Stimulated activated CD4-positive, alpha-beta T cell treated with anti-CD3 and anti-CD28 coated beads, Interleukin-4, amount 100 ng/mL, for 48 hours (primary cell): ENCODE measurements around the gene PFDN6.
"Not testable (repeated sequence)": the region's sequence is repeated elsewhere in the genome, so short reads cannot be mapped to it uniquely, and the experiment has no call there.

ENCODE experiments used
- DNase-seq, 2 donors: peaks; one replicate each; pipeline ENCODE4 v3.0.0-alpha.2; 2020; ENCODE audit warnings: low read depth in 2 of 2

Gene PFDN6

GRCh38 chr6:33273924-33274902, 15.2 kb upstream of the PFDN6 start:
- no peak for DNase-seq

DNA sequence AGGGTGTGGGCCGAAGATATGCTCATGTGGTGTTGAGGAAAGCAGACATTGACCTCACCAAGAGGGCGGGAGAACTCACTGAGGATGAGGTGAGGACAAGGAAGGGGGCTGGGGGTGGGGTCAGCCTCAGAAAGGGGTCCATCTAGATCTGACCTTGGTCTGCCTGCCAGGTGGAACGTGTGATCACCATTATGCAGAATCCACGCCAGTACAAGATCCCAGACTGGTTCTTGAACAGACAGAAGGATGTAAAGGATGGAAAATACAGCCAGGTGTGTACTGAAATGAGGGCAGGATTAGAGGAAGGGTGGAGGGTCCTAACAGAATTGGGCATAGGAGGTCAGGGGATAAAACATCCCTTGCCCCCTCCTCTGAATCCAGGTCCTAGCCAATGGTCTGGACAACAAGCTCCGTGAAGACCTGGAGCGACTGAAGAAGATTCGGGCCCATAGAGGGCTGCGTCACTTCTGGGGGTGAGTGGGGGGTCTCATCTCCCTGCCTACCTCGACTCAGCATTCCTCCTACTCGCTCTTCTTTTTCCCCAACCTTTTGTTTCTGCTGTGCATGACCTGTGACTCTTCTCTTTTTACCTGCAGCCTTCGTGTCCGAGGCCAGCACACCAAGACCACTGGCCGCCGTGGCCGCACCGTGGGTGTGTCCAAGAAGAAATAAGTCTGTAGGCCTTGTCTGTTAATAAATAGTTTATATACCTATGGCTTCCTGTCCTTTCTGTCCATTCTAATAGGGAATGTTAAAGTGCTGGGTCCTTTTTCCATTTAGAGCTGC, 13.4 kb upstream of the PFDN6 start:
- DNase-seq: not testable (repeated sequence)

- no peak for DNase-seq
Observed at GRCh38 chr6:33276581-33276863, 12.9 kb upstream of the PFDN6 start.

DNA sequence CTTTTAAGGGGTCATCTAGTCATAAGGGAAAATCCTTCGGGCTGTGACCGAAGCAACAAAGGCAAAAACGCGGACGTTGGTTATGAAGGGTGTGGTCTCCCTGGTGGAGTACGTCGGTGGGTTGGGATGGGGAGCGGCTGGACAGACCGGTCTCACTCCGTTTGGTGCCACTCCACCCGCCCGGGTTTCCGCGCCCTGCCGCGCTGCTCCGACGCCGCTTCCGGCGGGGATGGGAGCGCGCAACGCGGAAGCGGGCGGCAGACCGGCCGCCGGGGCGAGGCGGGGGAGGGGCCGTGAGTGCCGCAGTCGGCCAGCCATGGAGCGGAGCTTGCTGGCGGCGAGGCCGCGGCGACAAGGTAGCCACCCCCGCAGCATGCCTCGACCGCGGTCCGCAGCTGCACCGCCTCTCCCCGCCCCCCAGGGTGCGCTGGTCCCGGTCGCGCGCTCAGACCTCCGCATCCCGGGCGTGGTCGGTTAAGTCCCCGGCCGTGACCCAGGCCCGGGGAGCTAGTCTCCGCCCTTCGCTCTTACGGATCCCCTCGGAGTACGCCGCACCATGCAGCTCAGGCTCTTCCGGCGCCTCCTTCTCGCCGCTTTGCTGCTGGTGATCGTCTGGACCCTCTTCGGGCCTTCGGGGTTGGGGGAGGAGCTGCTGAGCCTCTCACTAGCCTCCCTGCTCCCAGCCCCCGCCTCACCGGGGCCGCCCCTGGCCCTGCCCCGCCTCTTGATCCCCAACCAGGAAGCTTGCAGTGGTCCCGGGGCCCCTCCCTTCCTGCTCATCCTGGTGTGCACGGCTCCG, 12.3 kb upstream of the PFDN6 start, which contains the start of gene B3GALT4:
TSS of gene B3GALT4 (plus strand) at position 260 of the 799 bp plus-strand sequence. CDS start at position 557, 297 bp downstream.
- DNase-seq: peak; percentile 66 to 78

DNA sequence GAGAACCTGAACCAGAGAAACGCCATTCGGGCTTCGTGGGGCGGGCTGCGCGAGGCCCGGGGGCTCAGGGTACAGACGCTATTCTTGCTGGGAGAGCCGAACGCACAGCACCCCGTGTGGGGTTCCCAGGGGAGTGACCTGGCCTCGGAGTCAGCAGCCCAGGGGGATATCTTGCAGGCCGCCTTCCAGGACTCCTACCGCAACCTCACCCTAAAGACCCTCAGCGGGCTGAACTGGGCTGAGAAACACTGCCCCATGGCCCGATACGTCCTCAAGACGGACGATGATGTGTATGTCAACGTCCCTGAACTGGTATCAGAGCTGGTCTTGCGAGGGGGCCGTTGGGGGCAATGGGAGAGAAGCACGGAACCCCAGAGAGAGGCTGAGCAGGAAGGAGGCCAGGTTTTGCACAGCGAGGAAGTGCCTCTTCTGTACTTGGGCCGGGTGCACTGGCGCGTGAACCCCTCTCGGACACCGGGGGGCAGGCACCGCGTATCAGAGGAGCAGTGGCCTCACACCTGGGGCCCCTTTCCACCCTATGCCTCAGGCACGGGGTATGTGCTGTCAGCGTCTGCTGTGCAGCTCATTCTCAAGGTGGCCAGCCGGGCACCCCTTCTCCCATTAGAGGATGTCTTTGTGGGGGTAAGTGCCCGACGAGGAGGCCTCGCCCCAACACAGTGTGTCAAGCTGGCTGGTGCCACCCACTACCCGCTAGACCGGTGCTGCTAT, 11.6 kb upstream of the PFDN6 start:
- no peak for DNase-seq

DNA sequence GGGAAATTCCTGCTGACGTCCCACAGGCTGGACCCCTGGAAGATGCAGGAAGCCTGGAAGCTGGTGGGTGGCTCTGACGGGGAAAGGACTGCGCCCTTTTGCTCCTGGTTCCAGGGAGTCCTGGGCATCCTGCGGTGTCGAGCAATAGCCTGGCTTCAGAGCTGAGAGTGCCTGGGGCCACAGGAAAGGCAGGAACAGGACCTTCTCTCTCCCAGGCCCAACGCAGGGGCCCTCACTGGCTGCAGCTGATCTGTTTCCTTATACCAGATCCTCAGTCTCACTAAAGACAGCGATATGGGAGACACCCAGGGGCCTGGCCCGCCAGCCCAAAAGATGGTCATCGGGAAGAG, 11.0 kb upstream of the PFDN6 start:
- no peak for DNase-seq

GRCh38 chr6:33278810-33279209, 10.6 kb upstream of the PFDN6 start:
- no peak for DNase-seq

DNA sequence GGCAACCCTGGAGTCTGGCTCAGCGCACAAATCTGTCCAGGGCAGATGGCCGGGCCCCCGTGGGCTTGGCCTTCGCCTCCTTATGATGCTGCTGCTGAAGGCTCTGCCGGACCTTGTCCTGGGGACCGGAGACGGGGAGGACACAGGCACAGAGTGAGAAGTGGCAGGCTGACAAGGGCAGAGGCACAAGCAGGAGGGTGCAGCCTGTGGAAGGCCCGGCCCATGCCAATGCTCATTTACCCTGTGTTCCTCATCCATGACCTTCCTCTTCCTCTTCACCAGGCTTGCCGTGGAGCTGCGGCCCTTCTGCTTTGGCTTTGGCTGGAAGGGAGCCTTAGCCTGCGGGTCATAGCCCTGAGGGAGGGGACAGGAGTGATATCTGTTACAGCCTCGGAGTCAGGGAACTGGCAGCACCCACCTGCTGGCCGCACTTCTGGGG, 10.1 kb upstream of the PFDN6 start:
- no peak for DNase-seq

DNA sequence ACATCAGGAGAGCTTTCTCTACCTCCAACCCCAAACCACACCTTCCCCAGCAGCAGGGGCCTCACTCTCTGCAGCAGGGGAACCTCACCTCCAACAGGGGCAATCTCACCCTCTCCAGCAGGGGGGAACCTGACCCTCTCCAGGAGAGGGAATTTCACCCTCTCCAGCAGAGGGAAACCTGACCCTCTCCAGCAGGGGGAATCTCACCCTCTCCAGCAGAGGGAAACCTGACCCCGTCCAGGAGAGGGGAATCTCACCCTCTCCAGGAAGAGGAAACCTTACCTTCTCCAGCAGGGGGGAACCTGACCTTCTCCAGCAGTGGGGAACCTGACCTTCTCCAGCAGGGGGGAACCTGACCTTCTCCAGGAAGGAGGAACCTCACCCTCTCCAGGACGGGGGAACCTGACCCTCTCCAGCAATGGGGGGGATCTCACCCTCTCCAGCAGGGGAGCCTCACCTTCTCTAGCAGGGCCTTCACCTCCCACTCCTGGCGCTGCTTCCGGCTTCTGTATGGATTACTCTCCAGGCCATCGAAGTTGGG, 9.4 kb upstream of the PFDN6 start:
- no peak for DNase-seq

DNA sequence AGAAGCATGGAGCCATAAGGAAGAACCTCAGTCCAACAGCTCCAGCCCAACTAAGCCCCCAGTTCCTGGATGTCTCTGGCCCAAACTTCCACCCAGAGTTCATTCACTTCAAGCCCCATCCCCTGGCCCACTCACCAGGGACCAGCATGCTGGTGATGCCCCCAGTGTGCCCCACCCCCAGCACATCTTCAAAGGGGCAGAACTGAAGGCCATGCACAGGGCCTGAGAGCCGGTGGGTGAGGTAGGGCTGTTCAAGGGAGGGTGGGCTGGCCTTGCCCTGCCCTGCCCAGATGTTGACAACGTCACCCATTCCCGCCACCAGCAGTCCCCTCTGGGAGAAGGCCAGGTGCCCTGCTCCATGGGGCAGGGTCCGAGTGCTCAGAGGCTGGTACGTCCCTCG, 8.9 kb upstream of the PFDN6 start:
- DNase-seq: no peak

DNA sequence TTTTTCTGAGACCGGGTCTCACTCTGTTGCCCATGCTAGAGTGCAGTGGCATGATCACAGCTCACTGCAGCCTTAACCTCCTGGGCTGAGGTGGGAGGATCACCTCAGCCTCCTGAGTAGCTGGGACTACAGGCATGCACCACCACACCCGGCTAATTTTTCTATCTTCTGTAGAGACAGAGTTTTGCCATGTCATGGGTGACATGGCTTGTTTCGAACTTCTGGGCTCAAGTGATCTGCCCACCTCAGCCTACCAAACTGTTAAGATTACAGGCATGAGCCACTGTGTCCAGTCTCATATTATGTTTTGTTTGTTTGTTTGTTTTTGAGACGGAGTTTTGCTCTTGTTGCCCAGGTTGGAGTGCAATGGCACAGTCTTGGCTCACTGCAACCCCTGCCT, 4.2 kb upstream of the PFDN6 start:
- DNase-seq: not testable (repeated sequence)

DNA sequence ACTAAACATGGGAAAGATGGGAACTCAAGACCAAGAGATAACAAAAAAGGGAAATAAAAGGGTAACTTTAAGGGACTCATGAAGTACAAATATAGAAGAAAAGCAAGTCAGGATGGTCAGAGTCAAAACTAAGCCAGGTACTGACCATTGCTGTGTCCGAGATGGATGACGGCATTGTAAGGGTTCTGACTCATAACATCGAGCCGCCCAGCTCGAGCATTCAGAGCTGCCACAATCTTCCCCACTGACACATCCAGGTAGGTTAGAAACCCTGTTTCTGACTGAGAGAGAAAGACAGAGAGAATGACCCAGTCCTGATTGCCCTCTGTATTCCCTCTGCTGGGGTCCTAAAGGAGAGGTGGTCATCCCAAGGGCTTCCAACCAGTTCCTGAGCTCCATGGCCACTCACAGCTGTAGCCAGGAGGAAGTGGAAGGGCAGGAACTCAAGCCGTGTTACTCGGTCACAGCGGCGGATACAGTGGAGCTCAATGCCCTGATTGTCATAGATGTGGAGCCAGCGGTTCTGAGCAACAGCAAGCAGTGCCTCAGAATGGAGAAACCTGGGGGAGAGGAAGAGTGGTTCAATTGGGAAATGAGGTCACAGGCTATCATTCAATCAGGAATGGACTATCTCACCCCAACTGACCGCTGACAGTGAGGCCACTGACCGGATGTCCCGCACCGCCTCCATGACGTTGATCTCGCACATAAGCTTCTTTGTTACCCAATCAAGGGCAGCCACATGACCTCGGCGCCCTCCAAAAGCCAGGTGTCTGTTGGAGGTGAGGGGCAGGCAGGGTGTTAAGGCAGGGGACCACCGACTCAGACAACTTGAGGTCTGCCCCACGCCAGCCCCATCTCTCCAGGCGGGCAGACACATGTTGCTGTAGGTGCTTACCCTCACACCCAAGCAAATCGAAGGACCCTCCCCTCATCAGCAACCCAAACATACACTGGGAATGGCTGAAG, 2.2 kb upstream of the PFDN6 start:
- DNase-seq: no peak

DNA sequence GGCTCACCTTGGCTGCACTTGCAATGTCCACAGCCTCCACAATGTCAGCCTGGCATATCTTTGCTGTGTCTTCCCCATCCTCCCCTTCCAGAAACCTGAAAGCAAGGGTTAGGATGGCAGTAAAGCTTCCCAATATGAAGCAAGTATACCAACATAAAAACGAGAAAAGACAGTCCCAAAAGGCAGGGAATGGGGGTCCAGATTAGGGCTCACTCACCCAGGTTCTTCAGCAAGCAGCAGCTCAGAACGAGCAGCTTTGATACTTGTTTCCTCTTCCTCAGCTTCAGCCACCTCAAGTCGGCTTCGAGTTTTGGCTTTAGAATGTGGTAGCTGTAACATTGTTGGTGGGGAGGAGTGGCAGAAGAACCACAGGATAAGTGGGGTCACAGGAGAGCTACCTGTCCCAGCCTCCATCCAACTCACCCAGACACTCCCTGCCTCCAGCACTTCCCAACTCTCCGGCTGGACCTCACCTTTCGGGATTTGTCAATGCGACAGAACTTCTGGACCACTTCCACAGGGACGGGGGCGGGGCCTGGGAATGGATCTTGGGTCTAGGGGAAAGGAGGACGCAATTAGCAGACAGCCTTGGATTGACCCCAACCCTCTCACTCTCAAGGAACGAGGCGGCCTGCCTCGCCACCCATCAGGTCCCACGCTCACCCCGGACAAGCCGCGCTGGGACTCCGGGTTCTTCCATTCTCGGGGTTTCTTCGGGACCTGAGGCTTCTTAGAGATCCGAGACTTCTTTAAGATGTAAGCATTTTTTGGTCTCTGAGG, 1.1 kb upstream of the PFDN6 start:
- DNase-seq: no peak

- DNase-seq: no peak
Observed at GRCh38 chr6:33289784-33290315, 449 bp downstream of the PFDN6 start.

GRCh38 chr6:33290459-33290858, 1.1 kb downstream of the PFDN6 start:
- no peak for DNase-seq

DNA sequence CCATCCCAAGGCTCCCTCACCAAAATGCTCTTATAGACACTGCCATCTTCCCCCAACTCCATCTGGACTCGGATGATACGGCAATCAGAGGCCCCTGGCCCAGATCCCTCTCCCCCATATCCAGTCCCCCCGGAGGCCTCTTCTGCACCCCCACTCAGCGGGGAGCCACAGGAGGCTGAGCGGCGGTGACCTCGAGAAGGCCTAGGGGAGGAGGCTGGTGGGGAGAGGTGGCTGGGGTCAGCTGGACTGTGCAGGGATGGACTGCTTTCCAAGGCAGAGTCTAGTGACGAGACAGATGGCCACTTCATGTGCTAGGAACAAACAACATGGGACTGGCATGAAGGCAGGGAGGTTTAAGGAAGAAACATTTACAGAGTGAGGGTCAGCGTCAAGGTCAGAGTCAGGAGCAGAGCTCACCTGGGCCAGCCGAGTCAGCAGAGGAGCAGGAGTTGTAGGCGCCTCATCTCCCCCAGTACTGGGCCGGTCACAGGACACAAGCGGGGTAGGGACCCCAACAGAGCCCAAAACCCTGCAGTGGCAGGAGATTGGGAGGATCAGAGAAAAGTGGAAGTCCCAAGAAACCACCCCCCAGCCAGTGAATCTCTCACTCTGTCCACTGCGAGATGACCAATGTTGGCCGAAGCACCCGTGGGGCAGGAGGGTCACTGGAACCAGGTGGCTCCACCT, 3.7 kb downstream of the PFDN6 start:
- no peak for DNase-seq

- DNase-seq: no peak
Observed at GRCh38 chr6:33294086-33294823, 4.9 kb downstream of the PFDN6 start.
